ENCODE measurements around the gene HRH3.

HRH3 gene

GRCh38 chr20:62237514-62237800, 17.4 kb upstream of the HRH3 start:
- Histone ChIP-seq H3K9me3 (ENCODE audit: control insufficient read depth, insufficient read depth, low read depth, low read length) (no peaks in the 10 kb centered on the region), H3K4me3 (ENCODE audit: low read depth, low read length) (no peak overlapping the region), H3K36me3 (ENCODE audit: control insufficient read depth in 2 of 2, insufficient read depth in 1 of 2, low read length in 2 of 2) (peaks cover 0 to 24% of the 10 kb centered on the region in 2 experiments; a peak in 1 of 3 replicates), H3K27ac (ENCODE audit: extremely low read depth, low read depth, low read length) (no peak overlapping the region), H3K4me1 (ENCODE audit: control insufficient read depth, insufficient read depth, low read length) (peaks cover 6% of the 10 kb centered on the region; the same call in 1 of the 2 replicates)
- ChIA-PET CTCF (interaction anchor here (1.2 kb wide), 1 partner anchor 65 kb away, joined by 3 read pairs; no protein-coding TSS in a partner anchor), POLR2A (no interaction called here)
- TF ChIP-seq ZBTB7A (tag by site-specific recombination; IDR thresholded peaks at IDR 0.05; ENCODE audit: low read depth) (no peak), GLI2 (tag by site-specific recombination; IDR thresholded peaks at IDR 0.05; ENCODE audit: borderline replicate concordance, low read depth) (no peak), ZNF416 (tag by site-specific recombination; IDR thresholded peaks at IDR 0.05) (no peak), ZFP37 (tag by site-specific recombination; IDR thresholded peaks at IDR 0.05) (no peak), ZNF561 (tag by site-specific recombination; IDR thresholded peaks at IDR 0.05; ENCODE audit: borderline replicate concordance) (no peak), BCL11A (tag by site-specific recombination; IDR thresholded peaks at IDR 0.05; ENCODE audit: low read depth) (no peak), ZNF280D (tag by site-specific recombination; IDR thresholded peaks at IDR 0.05) (no peak), CTCF (tag by site-specific recombination; IDR thresholded peaks at IDR 0.05) (no peak), EGR2 (tag by site-specific recombination; IDR thresholded peaks at IDR 0.05; ENCODE audit: low read depth) (no peak), ZNF391 (tag by site-specific recombination; IDR thresholded peaks at IDR 0.05; ENCODE audit: borderline replicate concordance, low read depth) (no peak), KLF8 (tag by site-specific recombination; IDR thresholded peaks at IDR 0.05) (no peak), ZXDB (tag by site-specific recombination; IDR thresholded peaks at IDR 0.05) (no peak)

GRCh38 chr20:62236766-62237513, 16.9 kb upstream of the HRH3 start:
- TF ChIP-seq ZNF843 (tag by site-specific recombination; IDR thresholded peaks at IDR 0.05), result no peak
- TF ChIP-seq SP3 (tag by site-specific recombination; IDR thresholded peaks at IDR 0.05), result no peak
- no peak for TF ChIP-seq ZFHX2 (tag by site-specific recombination; conservative IDR thresholded peaks at IDR 0.05)
- TF ChIP-seq ZXDB (tag by site-specific recombination; IDR thresholded peaks at IDR 0.05), result no peak
- no peak for TF ChIP-seq ZNF791 (tag by site-specific recombination; IDR thresholded peaks at IDR 0.05)
- TF ChIP-seq ZNF157 (tag by site-specific recombination; IDR thresholded peaks at IDR 0.05), result no peak
- no peak for TF ChIP-seq ZNF132 (tag by site-specific recombination; IDR thresholded peaks at IDR 0.05; ENCODE audit: borderline replicate concordance)
- CTCF ChIA-PET, result interaction anchor here (1.2 kb wide), 1 partner anchor 65 kb away, joined by 3 read pairs; no protein-coding TSS in a partner anchor
- POLR2A ChIA-PET, result no interaction called here
- H3K4me1 ChIP-seq (ENCODE audit: control insufficient read depth, insufficient read depth, low read length), result peaks cover 6% of the 10 kb centered on the region; the same call in 1 of the 2 replicates
- peaks cover 0 to 19% of the 10 kb centered on the region in 2 experiments; a peak in 1 of 3 replicates for H3K36me3 ChIP-seq (ENCODE audit: control insufficient read depth in 2 of 2, insufficient read depth in 1 of 2, low read length in 2 of 2)
- no peak overlapping the region for H3K4me3 ChIP-seq (ENCODE audit: low read depth, low read length)
- no peak overlapping the region for H3K27ac ChIP-seq (ENCODE audit: extremely low read depth, low read depth, low read length)
- no peaks in the 10 kb centered on the region for H3K9me3 ChIP-seq (ENCODE audit: control insufficient read depth, insufficient read depth, low read depth, low read length)

All from HEK293 (cell line).